Activated CD4-positive, alpha-beta memory T cell treated with anti-CD3 and anti-CD28 coated beads for 36 hours (primary cell): Measurements from ENCODE around the gene DPYD. TPM values are rescaled to one million over a fixed set of nuclear protein-coding genes. Genes with fewer than 3 reads are reported as not detected.

ENCODE experiments used
- CTCF ChIA-PET: fragments of 350-600 bp; sonication (Branson Sonifier 250); formaldehyde crosslinking; loops from one replicate; lab custom pipeline; 2021; ENCODE audit warnings: antibody characterized with exemption, inconsistent platforms; lab: Charles Lee
- POLR2A ChIA-PET: fragments of 350-600 bp; sonication (Branson Sonifier 250); formaldehyde crosslinking; loops from one replicate; lab custom pipeline; 2021; ENCODE audit warnings: antibody characterized with exemption; lab: Charles Lee
- DNase-seq: peaks from one replicate; pipeline ENCODE4 v3.0.0-alpha.2; 2020
- H3K27ac Mint-ChIP-seq: one replicate; pipeline ENCODE4 v1.8.0; 2021; ENCODE audit warnings: mixed read lengths
- H3K27me3 Mint-ChIP-seq: one replicate; pipeline ENCODE4 v1.8.0; 2021; ENCODE audit warnings: mixed read lengths
- H3K36me3 Mint-ChIP-seq: one replicate; pipeline ENCODE4 v1.8.0; 2021; ENCODE audit warnings: mixed read lengths
- H3K4me1 Mint-ChIP-seq: one replicate; pipeline ENCODE4 v1.8.0; 2021; ENCODE audit warnings: low read depth, mixed read lengths
- H3K4me3 Mint-ChIP-seq: one replicate; pipeline ENCODE4 v1.8.0; 2021; ENCODE audit warnings: mild to moderate bottlenecking, mixed read lengths
- H3K9me3 Mint-ChIP-seq: one replicate; pipeline ENCODE4 v1.8.0; 2021; ENCODE audit warnings: mixed read lengths
- intact Hi-C: fragments of 100-400 bp; cut with micrococcal nuclease; formaldehyde crosslinking; loops from one replicate; pipeline ENCODE4 v1.15.1; 2023
- total RNA-seq, 2 experiments: library from RNA; stranded (reverse); gene quantifications; one replicate each; pipeline ENCODE4 v1.2.3, GENCODE V29; 2021

The DPYD gene
- total RNA-seq, 2 experiments from 2014 or later, result 11.8 to 12.2 TPM

- H3K27me3 Mint-ChIP-seq, result no peaks in the 10 kb centered on the region
- H3K4me1 Mint-ChIP-seq, result no peaks in the 10 kb centered on the region
- intact Hi-C loops, result no loop called here
- no peaks in the 10 kb centered on the region for H3K9me3 Mint-ChIP-seq
- no peak overlapping the region for H3K4me3 Mint-ChIP-seq
- no peak overlapping the region for H3K27ac Mint-ChIP-seq
- DNase-seq, result no peak
- H3K36me3 Mint-ChIP-seq, result peaks cover 8% of the 10 kb centered on the region
- ChIA-PET POLR2A (no interaction called here), CTCF (no interaction called here)
Observed at GRCh38 chr1:97577613-97578012, 343.2 kb downstream of the DPYD start.

- H3K27ac Mint-ChIP-seq, result no peak overlapping the region
- DNase-seq, result no peak
- peaks cover 17% of the 10 kb centered on the region for H3K36me3 Mint-ChIP-seq
- ChIA-PET CTCF (no interaction called here), POLR2A (no interaction called here)
- intact Hi-C loops, result no loop called here
- H3K27me3 Mint-ChIP-seq, result no peaks in the 10 kb centered on the region
- H3K4me3 Mint-ChIP-seq, result no peak overlapping the region
- no peaks in the 10 kb centered on the region for H3K9me3 Mint-ChIP-seq
- H3K4me1 Mint-ChIP-seq, result no peaks in the 10 kb centered on the region
Observed at GRCh38 chr1:97573553-97573952, 347.3 kb downstream of the DPYD start.

GRCh38 chr1:97572561-97572960 is 348.3 kb downstream of the DPYD start:
- DNase-seq, result no peak
- ChIA-PET CTCF (no interaction called here), POLR2A (no interaction called here)
- H3K36me3 Mint-ChIP-seq, result peaks cover 17% of the 10 kb centered on the region
- no peak overlapping the region for H3K4me3 Mint-ChIP-seq
- no peaks in the 10 kb centered on the region for H3K9me3 Mint-ChIP-seq
- H3K27ac Mint-ChIP-seq, result no peak overlapping the region
- H3K4me1 Mint-ChIP-seq, result no peaks in the 10 kb centered on the region
- intact Hi-C loops, result no loop called here
- no peaks in the 10 kb centered on the region for H3K27me3 Mint-ChIP-seq

GRCh38 chr1:97571760-97572159 is 349.1 kb downstream of the DPYD start:
- ChIA-PET CTCF (no interaction called here), POLR2A (no interaction called here)
- Mint-ChIP-seq H3K27me3 (no peaks in the 10 kb centered on the region), H3K27ac (no peak overlapping the region), H3K36me3 (peaks cover 17% of the 10 kb centered on the region), H3K9me3 (no peaks in the 10 kb centered on the region), H3K4me3 (no peak overlapping the region), H3K4me1 (no peaks in the 10 kb centered on the region)
- no peak for DNase-seq
- intact Hi-C loops, result no loop called here

GRCh38 chr1:97570691-97571090 is 350.1 kb downstream of the DPYD start:
- POLR2A ChIA-PET, result no interaction called here

GRCh38 chr1:97567000-97567749 is 353.7 kb downstream of the DPYD start:
- ChIA-PET CTCF (no interaction called here), POLR2A (no interaction called here)
- no peak for DNase-seq
- H3K27ac Mint-ChIP-seq, result no peak overlapping the region
- no peaks in the 10 kb centered on the region for H3K4me1 Mint-ChIP-seq
- no peak overlapping the region for H3K4me3 Mint-ChIP-seq
- no peaks in the 10 kb centered on the region for H3K9me3 Mint-ChIP-seq
- intact Hi-C loops, result no loop called here
- no peaks in the 10 kb centered on the region for H3K27me3 Mint-ChIP-seq
- H3K36me3 Mint-ChIP-seq, result peaks cover 16% of the 10 kb centered on the region

More at GRCh38 chr1:97570691-97571090, 350.1 kb downstream of the DPYD start:
- no peaks in the 10 kb centered on the region for H3K9me3 Mint-ChIP-seq
- intact Hi-C loops, result no loop called here
- CTCF ChIA-PET, result no interaction called here
- no peak overlapping the region for H3K27ac Mint-ChIP-seq
- H3K36me3 Mint-ChIP-seq, result peaks cover 17% of the 10 kb centered on the region
- no peak for DNase-seq
- no peak overlapping the region for H3K4me3 Mint-ChIP-seq
- no peaks in the 10 kb centered on the region for H3K27me3 Mint-ChIP-seq
- H3K4me1 Mint-ChIP-seq, result no peaks in the 10 kb centered on the region

- no peaks in the 10 kb centered on the region for H3K4me1 Mint-ChIP-seq
- intact Hi-C loops, result no loop called here
- no peaks in the 10 kb centered on the region for H3K9me3 Mint-ChIP-seq
- H3K27ac Mint-ChIP-seq, result no peak overlapping the region
- H3K27me3 Mint-ChIP-seq, result no peaks in the 10 kb centered on the region
- H3K36me3 Mint-ChIP-seq, result peaks cover 13% of the 10 kb centered on the region
- DNase-seq, result no peak
- ChIA-PET CTCF (no interaction called here), POLR2A (no interaction called here)
- no peak overlapping the region for H3K4me3 Mint-ChIP-seq
Observed at GRCh38 chr1:97565886-97566285, 354.9 kb downstream of the DPYD start.

GRCh38 chr1:97563926-97564325 is 356.9 kb downstream of the DPYD start:
- Mint-ChIP-seq H3K4me3 (no peak overlapping the region), H3K9me3 (no peaks in the 10 kb centered on the region), H3K36me3 (peaks cover 14% of the 10 kb centered on the region), H3K27me3 (no peaks in the 10 kb centered on the region), H3K4me1 (no peaks in the 10 kb centered on the region), H3K27ac (no peak overlapping the region)
- intact Hi-C loops, result no loop called here
- ChIA-PET CTCF (interaction anchor here (1.2 kb wide), 1 partner anchor 39 kb away, joined by 3 read pairs; no protein-coding TSS in a partner anchor), POLR2A (no interaction called here)
- DNase-seq, result no peak

GRCh38 chr1:97562081-97562480 is 358.8 kb downstream of the DPYD start:
- Mint-ChIP-seq H3K27ac (no peak overlapping the region), H3K9me3 (peaks cover 4% of the 10 kb centered on the region), H3K4me3 (no peak overlapping the region), H3K4me1 (no peaks in the 10 kb centered on the region), H3K27me3 (no peaks in the 10 kb centered on the region), H3K36me3 (peaks cover 22% of the 10 kb centered on the region)
- DNase-seq, result no peak
- POLR2A ChIA-PET, result no interaction called here
- intact Hi-C loops, result no loop called here
- CTCF ChIA-PET, result no interaction called here

GRCh38 chr1:97560714-97561113 is 360.1 kb downstream of the DPYD start:
- no peak for DNase-seq
- intact Hi-C loops, result no loop called here
- Mint-ChIP-seq H3K36me3 (peaks cover 22% of the 10 kb centered on the region), H3K9me3 (peaks cover 4% of the 10 kb centered on the region), H3K27ac (no peak overlapping the region), H3K4me1 (no peaks in the 10 kb centered on the region), H3K4me3 (no peak overlapping the region), H3K27me3 (no peaks in the 10 kb centered on the region)
- ChIA-PET CTCF (no interaction called here), POLR2A (no interaction called here)

- POLR2A ChIA-PET, result no interaction called here
- H3K4me1 Mint-ChIP-seq, result no peaks in the 10 kb centered on the region
- H3K27ac Mint-ChIP-seq, result no peak overlapping the region
- no peak overlapping the region for H3K4me3 Mint-ChIP-seq
- peaks cover 17% of the 10 kb centered on the region for H3K36me3 Mint-ChIP-seq
- DNase-seq, result no peak
- no peaks in the 10 kb centered on the region for H3K27me3 Mint-ChIP-seq
- CTCF ChIA-PET, result no interaction called here
- H3K9me3 Mint-ChIP-seq, result peaks cover 4% of the 10 kb centered on the region
- intact Hi-C loops, result no loop called here
Observed at GRCh38 chr1:97553971-97554370, 366.9 kb downstream of the DPYD start.

GRCh38 chr1:97551113-97551512 is 369.7 kb downstream of the DPYD start:
- Mint-ChIP-seq H3K4me3 (no peak overlapping the region), H3K27ac (no peak overlapping the region), H3K27me3 (no peaks in the 10 kb centered on the region), H3K9me3 (no peaks in the 10 kb centered on the region), H3K4me1 (no peaks in the 10 kb centered on the region), H3K36me3 (peaks cover 6% of the 10 kb centered on the region)
- DNase-seq, result no peak
- CTCF ChIA-PET, result no interaction called here
- POLR2A ChIA-PET, result no interaction called here
- intact Hi-C loops, result no loop called here

GRCh38 chr1:97545446-97545845 is 375.4 kb downstream of the DPYD start:
- intact Hi-C loops, result no loop called here
- H3K36me3 Mint-ChIP-seq, result peaks cover 13% of the 10 kb centered on the region
- ChIA-PET CTCF (no interaction called here), POLR2A (no interaction called here)
- H3K27ac Mint-ChIP-seq, result no peak overlapping the region
- H3K4me3 Mint-ChIP-seq, result no peak overlapping the region
- H3K27me3 Mint-ChIP-seq, result no peaks in the 10 kb centered on the region
- H3K4me1 Mint-ChIP-seq, result no peaks in the 10 kb centered on the region
- H3K9me3 Mint-ChIP-seq, result no peaks in the 10 kb centered on the region
- DNase-seq, result no peak
